Stimulated activated CD4-positive, alpha-beta T cell treated with anti-CD3 and anti-CD28 coated beads, TNF-alpha, amount 100 ng/mL, for 48 hours (primary cell): Measurements from ENCODE around the gene LRRC32.

Experiments used
- DNase-seq, 3 donors: peaks; one replicate each; pipeline ENCODE4 v3.0.0-alpha.2; 2020; ENCODE audit warnings: low read depth in 3 of 3

The LRRC32 gene

GRCh38 chr11:76662656-76663485 is 7.7 kb downstream of the LRRC32 start:
- no peak for DNase-seq

- no peak for DNase-seq
Measured at GRCh38 chr11:76661834-76662434, 8.6 kb downstream of the LRRC32 start.

- DNase-seq: no peak
Measured at GRCh38 chr11:76661306-76661751, 9.2 kb downstream of the LRRC32 start.

GRCh38 chr11:76660533-76661305 is 9.8 kb downstream of the LRRC32 start:
- DNase-seq: no peak

GRCh38 chr11:76659672-76660532 is 10.6 kb downstream of the LRRC32 start:
- DNase-seq: no peak

GRCh38 chr11:76658651-76659650 is 11.6 kb downstream of the LRRC32 start:
- no peak for DNase-seq

- DNase-seq: no peak
Measured at GRCh38 chr11:76658231-76658630, 12.3 kb downstream of the LRRC32 start.

GRCh38 chr11:76657187-76658170 is 13.1 kb downstream of the LRRC32 start:
- no peak for DNase-seq

- DNase-seq: no peak
Measured at GRCh38 chr11:76656571-76657081, 13.9 kb downstream of the LRRC32 start.

- no peak for DNase-seq
Measured at GRCh38 chr11:76656050-76656531, 14.5 kb downstream of the LRRC32 start.

- no peak for DNase-seq
Measured at GRCh38 chr11:76655501-76656049, 15.0 kb downstream of the LRRC32 start.

GRCh38 chr11:76654980-76655379 is 15.6 kb downstream of the LRRC32 start:
- no peak for DNase-seq

GRCh38 chr11:76654298-76654851 is 16.2 kb downstream of the LRRC32 start:
- no peak for DNase-seq

GRCh38 chr11:76653674-76654284 is 16.8 kb downstream of the LRRC32 start:
- no peak for DNase-seq

- DNase-seq: no peak
Measured at GRCh38 chr11:76653012-76653673, 17.4 kb downstream of the LRRC32 start.

- DNase-seq: no peak
Measured at GRCh38 chr11:76649851-76650372, 20.6 kb downstream of the LRRC32 start.

- DNase-seq: no peak
Measured at GRCh38 chr11:76649011-76649410, 21.5 kb downstream of the LRRC32 start.
